Astrocyte (in vitro differentiated cells and primary cell): ENCODE measurements around the gene PDE4A.

Source experiments
- EZH2 ChIP-seq: IDR thresholded peaks from 2 replicates; pipeline ENCODE4 v1.6.1; 2012; ENCODE audit warnings: mild to moderate bottlenecking, low read length, inconsistent platforms; ENCODE audit not compliant: insufficient read depth
- TF ChIP-seq, protein P1 (sequence below): IDR thresholded peaks from 2 replicates; pipeline ENCODE4 v1.5.1; 2011; ENCODE audit warnings: low read depth, mild to moderate bottlenecking, inconsistent platforms, low read length, moderate library complexity; ENCODE audit not compliant: insufficient read depth

DNA sequence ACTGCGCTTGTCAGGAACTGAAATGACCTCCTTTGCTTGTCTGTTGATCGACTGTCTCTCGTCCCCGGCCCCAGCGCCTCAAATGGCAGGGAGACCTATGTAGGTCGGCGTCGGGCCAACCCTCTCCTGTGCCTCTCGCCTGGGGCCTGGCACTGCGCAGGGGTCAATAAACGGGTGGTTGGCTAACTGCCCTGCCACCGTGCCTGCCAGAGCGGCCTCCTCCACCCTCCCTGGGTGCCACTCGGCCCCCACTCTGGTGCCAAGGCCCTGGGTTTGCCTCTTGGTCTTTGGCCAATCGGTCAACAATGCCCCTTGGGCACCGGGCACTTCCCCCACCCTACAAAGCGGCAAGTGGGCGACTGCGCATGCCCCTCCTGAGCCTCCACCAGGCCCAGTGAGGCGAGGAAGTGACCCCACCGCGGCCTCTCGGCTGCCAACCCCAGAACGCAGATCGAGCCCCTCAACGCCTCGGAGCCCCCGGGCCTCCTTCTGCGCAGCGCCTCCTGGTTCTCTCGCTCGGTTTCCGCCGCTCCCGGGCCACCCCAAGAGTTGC lies 81.7 kb downstream of the PDE4A start:
- TF ChIP-seq, protein P1, sequence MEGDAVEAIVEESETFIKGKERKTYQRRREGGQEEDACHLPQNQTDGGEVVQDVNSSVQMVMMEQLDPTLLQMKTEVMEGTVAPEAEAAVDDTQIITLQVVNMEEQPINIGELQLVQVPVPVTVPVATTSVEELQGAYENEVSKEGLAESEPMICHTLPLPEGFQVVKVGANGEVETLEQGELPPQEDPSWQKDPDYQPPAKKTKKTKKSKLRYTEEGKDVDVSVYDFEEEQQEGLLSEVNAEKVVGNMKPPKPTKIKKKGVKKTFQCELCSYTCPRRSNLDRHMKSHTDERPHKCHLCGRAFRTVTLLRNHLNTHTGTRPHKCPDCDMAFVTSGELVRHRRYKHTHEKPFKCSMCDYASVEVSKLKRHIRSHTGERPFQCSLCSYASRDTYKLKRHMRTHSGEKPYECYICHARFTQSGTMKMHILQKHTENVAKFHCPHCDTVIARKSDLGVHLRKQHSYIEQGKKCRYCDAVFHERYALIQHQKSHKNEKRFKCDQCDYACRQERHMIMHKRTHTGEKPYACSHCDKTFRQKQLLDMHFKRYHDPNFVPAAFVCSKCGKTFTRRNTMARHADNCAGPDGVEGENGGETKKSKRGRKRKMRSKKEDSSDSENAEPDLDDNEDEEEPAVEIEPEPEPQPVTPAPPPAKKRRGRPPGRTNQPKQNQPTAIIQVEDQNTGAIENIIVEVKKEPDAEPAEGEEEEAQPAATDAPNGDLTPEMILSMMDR = no peak
- TF ChIP-seq EZH2 = no peak
